ENCODE data around the gene KLHL24.
"Not testable (repeated sequence)": the region's sequence is repeated elsewhere in the genome, so short reads cannot be mapped to it uniquely, and the experiment has no call there.

KLHL24 gene

GRCh38 chr3:183636221-183637105 lies 1.0 kb downstream of the KLHL24 start:
- peak; percentile 96 for DNase-seq (ENCODE audit: low read depth)

DNA sequence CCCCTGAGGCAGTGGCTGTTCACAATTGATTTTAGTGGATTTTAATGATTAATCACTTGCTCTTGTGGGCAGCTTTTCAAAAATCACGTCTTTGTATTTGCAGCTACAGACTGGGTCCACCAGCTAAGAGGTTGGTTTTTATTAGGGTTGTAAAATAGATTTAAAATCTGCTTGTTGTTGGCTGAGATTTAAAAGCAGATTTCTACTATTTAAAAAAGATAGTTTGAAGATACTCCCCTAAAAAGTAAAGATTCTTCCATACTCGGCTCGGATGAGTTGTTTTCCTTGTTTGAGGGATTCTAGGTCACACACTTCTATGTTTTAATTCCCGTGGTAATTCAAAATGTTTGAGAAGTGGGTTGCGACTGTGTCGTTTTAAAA lies 1.7 kb downstream of the KLHL24 start:
- DNase-seq (ENCODE audit: low read depth) = no peak

- not testable (repeated sequence) for DNase-seq (ENCODE audit: low read depth)
These were observed 2.2 kb downstream of the KLHL24 start for GRCh38 chr3:183637633-183638032.

GRCh38 chr3:183638101-183638852 lies 2.9 kb downstream of the KLHL24 start:
- DNase-seq (ENCODE audit: low read depth) = no peak

DNA sequence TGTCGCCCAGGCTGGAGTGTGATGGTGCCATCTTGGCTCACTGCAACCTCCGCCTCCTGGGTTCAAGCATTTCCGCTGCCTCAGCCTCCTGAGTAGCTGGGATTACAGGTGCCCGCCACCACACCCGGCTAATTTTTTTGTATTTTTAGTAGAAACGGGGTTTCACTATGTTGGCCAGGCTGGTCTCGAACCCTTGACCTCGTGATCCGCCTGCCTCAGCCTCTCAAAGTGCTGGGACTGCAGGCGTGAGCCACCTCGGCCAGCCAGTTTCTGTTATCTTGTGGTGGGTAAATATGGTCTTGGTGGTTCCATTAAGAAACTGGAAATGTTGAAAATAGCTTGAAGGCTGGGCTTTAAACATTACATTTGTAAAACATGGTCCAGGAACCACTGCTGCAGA lies 5.2 kb downstream of the KLHL24 start:
- DNase-seq (ENCODE audit: low read depth) = not testable (repeated sequence)

- DNase-seq (ENCODE audit: low read depth) = no peak
These were observed 6.5 kb downstream of the KLHL24 start for GRCh38 chr3:183641882-183642281.

GRCh38 chr3:183644244-183644643 lies 8.8 kb downstream of the KLHL24 start:
- DNase-seq (ENCODE audit: low read depth) = no peak

DNA sequence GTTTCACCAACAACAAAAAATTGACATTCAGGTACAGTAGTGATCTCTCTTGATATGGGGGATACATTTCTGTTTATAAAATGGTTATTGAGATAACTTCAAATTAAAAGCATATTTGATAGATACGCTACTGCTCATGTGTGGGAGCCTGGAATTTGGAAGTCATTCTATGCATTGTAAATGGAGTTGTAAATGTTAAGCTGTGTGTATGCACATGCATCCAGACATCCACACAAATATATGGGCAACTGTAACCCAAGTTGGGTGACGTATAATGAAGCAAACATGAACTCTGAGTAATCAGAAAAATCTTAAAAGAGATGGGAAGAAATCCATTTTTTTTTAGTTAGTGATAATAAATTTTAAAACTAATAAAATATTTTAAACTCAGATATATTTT lies 9.8 kb downstream of the KLHL24 start:
- no peak for DNase-seq (ENCODE audit: low read depth)

DNA sequence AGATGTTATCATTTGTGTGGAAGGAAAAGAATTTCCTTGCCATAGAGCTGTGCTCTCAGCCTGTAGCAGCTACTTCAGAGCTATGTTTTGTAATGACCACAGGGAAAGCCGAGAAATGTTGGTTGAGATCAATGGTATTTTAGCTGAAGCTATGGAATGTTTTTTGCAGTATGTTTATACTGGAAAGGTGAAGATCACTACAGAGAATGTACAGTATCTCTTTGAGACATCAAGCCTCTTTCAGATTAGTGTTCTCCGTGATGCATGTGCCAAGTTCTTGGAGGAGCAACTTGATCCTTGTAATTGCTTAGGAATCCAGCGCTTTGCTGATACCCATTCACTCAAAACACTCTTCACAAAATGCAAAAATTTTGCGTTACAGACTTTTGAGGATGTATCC lies 15.1 kb downstream of the KLHL24 start:
- peak; percentile 59 for DNase-seq (ENCODE audit: low read depth)

GRCh38 chr3:183653209-183654064 lies 18.0 kb downstream of the KLHL24 start:
- DNase-seq (ENCODE audit: low read depth) = peak; percentile 4

DNA sequence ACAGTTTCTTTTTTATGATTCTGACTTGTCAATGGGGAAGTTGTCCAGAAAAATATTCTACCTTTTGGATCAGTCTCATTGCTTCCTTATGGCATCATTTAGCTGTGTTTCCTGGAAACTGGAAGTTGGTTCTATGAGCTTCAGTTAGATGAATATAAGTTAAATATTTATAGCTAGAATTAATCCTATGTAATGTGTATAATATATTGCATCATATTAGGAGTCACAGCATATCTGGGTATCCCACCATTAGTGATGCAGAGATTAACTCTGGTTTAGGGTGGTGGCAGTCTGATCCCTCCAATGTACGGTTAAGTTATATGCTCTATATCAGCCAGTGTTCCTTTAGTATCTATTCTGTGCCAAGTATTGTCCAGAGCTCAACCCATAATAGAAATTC lies 19.3 kb downstream of the KLHL24 start:
- no peak for DNase-seq (ENCODE audit: low read depth)

DNA sequence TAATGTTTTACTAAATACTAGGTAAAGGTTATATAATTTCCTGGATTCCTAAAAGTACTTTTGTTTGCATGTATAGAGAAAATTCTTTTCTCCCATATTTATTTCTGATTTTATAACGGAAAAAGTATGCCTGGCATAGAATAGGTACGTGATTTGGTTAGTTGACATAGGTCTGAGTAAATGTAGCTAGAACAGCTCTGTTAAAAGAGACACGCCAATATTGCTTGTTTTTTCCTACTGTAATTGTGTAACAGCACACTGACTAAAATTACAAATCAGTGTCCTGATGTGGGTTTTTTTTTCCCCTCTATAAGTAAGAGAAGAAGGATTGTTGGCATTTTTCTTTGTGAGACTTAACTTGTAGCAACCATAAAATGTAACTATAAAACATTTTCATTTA lies 26.7 kb downstream of the KLHL24 start:
- DNase-seq (ENCODE audit: low read depth) = no peak

DNA sequence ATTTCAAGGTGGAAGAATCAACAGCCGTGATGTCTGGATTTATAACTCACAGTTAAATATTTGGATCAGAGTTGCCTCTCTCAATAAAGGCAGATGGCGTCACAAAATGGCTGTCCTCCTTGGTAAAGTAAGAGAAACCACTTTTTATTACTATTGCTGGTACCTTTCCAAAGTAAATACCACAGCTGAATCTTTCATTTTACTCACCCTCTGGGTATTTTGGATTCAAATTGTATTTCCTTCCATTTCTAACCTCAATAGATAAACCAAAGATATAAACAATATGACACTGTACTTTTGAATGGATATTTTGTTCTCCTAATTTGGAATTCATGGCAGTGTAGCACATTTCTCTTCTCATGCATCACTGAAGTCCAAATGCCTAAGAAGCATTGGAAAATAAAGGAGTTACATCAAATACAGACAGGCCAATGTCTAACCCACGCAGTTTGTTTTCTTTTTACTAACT lies 29.5 kb downstream of the KLHL24 start:
- DNase-seq (ENCODE audit: low read depth) = peak; percentile 97

DNA sequence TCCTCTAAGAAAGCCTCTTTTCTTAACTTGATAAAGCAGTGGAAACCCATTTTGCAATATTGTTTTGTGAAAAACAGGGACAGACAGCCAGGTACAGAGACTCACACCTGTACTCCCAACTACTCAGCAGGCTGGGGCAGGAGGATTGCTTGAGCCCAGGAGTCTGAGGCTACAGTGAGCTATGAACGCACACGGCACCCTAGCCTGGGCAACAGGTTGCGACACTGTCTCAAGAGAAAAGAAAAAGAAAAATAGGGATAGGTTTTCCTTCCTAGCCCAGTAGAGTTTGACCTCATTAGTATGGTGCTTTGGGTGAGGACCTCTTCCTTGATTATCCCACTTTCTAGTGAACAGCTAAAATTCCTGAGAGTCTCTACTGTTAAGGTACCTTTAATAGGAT lies 44.6 kb downstream of the KLHL24 start:
- DNase-seq (ENCODE audit: low read depth) = no peak

DNA sequence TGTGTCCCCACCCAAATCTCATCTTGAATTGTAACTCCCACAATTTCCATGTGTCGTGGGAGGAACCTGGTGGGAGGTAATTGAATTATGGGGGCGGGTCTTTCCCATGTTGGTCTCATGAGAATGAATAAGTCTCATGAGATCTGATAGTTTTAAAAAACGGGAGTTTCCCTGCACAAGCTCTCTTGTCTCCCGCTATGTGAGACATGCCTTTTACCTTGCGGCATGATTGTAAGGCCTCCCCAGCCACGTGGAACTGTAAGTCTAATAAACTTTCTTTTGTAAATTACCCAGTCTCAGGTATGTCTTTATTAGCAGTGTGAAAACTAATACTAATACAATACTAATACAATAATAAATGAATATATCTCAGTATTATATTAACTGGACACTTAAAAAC lies 52.3 kb downstream of the KLHL24 start:
- DNase-seq (ENCODE audit: low read depth) = no peak

DNA sequence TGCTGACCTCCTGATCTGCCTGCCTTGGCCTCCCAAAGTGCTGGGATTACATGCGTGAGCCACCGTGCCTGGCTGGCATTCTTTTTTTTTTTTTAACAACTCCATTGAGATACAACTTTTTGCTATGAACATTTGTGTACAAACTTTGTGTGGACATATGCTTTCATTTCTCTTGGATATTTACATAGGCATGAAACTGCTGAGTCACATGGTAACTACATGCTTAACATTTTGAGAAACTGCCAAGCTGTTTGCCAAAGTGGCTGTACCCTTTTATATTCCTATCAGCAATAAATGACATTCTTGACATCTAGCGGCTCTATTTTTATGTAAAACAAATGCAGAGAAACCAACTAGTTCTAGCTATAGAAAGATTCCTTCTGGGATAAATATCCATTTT lies 53.5 kb downstream of the KLHL24 start:
- peak; percentile 38 for DNase-seq (ENCODE audit: low read depth)

GRCh38 chr3:183689621-183690020 lies 54.2 kb downstream of the KLHL24 start:
- not testable (repeated sequence) for DNase-seq (ENCODE audit: low read depth)

DNA sequence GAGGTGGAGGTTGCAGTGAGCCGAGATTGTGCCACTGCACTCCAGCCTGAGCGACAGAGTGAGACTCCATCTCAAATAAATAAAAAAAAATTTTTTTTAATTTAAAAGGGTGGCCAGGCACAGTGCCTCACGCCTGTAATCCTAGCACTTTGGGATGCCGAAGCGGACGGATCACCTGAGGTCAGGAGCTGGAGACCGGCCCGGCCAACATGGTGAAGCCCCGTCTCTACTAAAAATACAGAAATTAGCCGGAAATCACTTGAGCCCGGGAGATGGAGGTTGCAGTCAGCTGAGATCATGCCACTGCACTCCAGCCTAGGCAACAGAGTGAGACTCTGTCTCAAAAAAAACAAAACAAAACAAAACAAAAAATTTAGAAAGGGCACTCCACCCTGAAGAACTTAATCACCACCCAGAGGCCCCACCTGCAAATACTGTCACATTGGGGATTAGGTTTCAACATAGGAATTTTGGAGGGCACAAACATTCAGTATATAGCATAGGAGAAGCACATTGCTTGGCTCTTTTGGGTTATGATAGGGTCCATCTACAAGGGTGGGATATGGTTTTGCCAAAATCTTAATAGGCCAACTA lies 55.1 kb downstream of the KLHL24 start:
- no peak for DNase-seq (ENCODE audit: low read depth)

GRCh38 chr3:183692436-183692835 lies 57.0 kb downstream of the KLHL24 start:
- DNase-seq (ENCODE audit: low read depth) = no peak

GRCh38 chr3:183695569-183696364 lies 60.3 kb downstream of the KLHL24 start:
- DNase-seq (ENCODE audit: low read depth) = no peak

GRCh38 chr3:183697123-183697609 lies 61.7 kb downstream of the KLHL24 start:
- no peak for DNase-seq (ENCODE audit: low read depth)
